GM18508 (cell line): Measurements from ENCODE around the gene RHEX.
"Not testable (repeated sequence)": the region's sequence is repeated elsewhere in the genome, so short reads cannot be mapped to it uniquely, and the experiment has no call there.

Experiments used
- ATAC-seq: cut with Tn5 transposase; IDR thresholded peaks from one replicate; pipeline ENCODE4 v1.9.1; 2021; ENCODE audit warnings: moderate number of reproducible peaks; ENCODE audit not compliant: insufficient read depth, unreplicated experiment

Gene RHEX, protein sequence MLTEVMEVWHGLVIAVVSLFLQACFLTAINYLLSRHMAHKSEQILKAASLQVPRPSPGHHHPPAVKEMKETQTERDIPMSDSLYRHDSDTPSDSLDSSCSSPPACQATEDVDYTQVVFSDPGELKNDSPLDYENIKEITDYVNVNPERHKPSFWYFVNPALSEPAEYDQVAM

DNA sequence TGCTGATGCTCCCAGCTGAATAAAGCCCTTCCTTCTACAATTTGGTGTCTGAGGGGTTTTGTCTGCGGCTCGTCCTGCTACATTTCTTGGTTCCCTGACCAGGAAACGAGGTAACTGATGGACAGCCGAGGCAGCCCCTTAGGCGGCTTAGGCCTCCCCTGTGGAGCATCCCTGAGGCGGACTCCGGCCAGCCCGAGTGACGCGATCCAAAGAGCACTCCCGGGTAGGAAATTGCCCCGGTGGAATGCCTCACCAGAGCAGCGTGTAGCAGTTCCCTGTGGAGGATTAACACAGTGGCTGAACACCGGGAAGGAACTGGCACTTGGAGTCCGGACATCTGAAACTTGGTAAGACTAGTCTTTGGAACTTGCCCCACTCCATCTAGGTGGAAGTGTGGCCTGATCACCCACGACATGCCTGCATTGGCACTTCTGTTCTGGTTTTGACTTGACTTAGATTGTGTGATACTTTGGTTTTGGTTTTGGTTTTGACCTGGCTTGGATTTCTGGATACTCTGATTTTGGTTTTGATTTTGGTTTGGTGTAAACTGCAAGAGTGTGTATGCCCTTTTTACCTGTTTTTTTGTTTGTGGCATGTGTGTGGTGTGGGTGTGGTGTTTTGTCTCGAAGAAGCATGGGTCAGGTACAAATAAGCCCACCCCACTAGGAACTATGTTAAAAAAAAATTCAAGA is at the start of gene RHEX:
TSS of gene RHEX (plus strand) at position 255 of the 692 bp plus-strand sequence. CDS start 44,656 bp downstream, outside the sequence.
- not testable (repeated sequence) for ATAC-seq

DNA sequence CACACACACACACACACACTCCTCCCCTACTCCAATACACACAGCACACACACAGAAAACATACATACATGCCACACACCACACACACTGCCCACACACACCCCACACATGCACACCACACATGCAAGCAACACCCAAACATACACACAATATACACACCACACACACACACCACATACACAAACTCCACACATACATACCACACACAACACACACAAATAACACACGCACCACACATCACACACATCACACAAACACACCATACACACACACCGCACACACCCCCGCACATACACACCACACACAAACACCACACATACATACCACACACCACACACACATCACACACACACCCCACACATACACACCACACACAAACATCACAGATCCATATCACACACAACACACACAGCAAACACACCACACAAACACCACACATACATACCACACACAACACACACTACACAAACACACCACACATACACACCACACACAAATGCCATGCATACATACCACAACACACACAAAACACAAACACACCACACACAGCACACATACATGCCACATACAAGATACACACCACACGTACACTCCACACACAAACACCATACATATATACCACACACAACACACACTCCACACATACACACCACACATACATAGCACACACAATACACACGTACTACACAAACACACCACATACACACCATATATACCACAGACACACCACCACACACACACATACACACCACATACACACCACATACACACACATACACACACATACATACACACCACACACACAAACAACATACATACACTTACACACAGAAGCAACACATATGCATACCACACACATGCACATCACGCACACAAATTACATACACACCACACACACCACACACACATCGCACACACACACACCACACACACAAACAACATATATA is 48.8 kb upstream of the RHEX start:
- ATAC-seq: no peak

DNA sequence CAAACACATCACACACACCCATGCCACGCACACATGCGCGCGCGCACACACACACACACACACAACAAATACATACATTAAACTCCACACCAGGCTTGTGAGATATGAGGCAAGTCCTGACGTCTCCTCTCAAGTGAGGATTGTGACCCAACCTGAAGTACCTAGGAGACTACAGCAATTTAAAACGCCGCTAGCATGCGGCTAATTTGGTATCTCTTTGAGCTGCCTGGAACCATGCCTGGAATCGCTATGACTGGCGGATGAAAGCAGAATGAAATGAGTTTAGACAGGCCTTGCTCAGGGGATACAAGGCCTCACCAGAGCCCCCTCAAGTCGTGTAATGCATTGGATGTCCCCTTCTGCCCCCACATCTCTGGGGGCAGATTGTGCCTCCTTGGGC is 48.1 kb upstream of the RHEX start:
- ATAC-seq: no peak

DNA sequence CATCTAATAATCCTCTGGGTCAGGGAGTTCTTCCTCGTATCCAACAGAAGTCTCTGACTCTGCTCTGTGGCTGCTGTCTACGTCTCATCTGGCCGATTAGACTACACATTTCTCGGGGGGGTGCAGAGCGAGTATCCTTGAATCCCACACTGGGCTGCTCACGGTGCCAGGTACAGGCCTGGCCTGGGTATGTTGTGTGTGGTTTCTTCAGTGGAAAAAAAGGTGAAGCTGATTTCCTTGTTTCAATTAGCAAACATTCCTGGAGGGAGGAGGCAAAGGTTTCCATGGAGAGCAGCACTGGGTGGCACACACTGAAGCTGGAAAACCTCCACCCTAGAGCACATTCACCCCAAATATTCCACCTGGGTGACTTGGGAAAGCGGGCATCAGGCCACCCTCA is 47.7 kb upstream of the RHEX start:
- ATAC-seq: no peak

DNA sequence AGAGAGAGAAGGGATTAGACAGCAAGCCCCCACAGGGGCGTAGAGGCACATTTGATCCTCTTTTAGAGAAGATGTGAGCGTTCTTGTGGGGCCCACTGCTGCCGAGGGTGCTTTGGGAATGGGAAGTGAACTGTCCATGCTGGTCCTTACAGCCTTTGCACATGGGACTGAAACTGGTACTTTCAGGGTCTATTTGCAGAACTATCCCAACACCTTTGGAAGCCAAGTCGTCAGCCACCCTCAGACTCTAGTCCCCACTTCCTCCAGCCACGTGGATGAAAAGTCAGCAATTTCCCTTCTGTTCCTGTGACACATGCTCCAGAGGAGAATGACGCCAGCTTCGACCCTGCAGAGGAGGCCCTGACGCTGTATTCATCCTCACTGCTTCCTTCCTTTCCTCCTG is 47.2 kb upstream of the RHEX start:
- no peak for ATAC-seq

DNA sequence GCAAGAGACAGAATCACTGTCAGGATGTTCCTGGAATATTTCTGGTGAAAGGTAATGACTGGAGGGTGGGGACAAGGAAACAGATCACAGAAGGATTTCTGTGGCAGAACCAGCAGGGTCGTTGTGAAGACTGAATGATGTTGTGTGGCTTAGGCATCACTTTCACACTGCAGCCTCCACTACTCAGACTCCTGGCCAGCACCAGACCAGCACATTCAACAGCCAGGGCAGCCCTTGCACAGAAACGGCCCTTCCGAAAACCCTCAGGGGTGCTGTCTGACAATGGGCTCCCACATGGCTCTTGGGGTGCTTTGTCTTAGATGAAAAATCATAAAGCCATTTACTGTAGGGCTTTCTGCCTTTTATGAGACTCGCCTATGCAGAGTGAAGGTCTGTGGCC is 46.0 kb upstream of the RHEX start:
- no peak for ATAC-seq

DNA sequence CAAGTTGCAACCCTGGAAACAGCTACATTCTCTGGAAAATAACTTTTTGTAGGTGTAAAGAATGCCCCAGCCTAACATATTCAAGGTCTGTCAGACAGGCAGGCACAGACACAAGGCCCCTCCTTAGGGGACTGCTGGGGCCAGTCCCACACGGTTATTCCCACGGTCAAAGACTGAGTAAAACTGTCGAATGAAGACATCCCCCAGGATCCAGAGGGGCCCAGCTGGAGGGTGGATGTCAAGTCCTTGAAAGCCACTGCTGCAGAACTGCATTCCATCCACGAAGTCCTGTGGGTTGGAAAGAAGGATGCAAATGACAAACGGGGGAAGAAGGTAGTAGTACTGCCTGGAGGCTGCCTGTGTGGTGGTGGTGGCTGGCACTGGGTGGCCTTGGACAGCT is 42.9 kb upstream of the RHEX start:
- no peak for ATAC-seq

DNA sequence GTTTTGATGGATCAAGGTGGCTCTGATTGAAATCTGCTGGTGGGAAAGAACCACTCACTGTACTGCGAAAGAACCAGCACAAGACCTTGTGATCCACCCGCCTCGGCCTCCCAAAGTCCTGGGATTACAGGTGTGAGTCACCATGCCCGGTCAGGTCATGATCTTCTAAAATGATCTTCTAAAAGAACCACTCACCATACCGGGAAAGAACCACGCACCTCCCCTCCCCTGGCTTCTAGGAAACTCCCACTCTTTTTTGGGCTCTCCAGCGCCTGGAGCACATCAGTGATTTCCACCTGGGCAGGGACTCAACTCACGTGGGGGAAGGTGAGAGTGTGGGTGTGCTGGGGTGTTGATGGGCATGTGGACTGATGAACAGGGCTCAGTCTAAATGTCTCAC is 41.9 kb upstream of the RHEX start:
- ATAC-seq: no peak

DNA sequence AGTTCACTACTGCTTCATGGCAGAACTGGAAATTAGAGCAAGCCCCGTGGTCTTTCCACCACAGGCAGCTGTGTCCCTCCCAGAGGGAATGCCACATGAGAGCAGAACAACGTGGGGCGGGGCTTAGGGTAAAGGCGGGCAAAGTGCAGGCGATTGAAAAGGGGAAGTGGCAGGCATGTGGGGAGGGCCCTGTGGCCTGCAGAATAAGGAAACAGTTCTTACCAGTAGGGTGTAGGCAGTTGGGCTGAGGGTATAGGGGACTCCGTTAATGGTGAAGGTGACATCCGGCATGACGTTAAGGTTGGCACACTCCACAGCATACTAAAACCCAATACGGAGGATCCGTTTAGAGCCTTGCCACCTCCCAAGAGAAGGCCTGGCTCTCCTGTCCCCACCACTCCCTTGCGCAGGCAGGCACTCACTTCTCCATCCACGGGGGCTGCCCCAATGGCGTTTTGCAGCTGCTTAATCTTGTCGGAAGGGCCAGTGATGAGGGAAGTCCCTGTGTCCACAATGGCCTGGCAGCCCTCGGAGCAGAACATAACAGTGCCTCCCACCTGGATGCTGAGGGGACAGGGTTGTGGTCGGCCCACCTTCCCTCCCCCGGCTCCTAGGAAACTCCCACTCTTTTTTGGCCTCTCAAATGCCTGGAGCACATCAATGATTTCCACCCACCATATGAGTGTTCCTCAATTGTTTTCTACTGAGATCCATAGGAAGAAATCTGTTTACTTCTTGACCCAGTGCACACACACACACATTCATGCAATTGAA is 40.7 kb upstream of the RHEX start:
- peak; percentile 87 for ATAC-seq

DNA sequence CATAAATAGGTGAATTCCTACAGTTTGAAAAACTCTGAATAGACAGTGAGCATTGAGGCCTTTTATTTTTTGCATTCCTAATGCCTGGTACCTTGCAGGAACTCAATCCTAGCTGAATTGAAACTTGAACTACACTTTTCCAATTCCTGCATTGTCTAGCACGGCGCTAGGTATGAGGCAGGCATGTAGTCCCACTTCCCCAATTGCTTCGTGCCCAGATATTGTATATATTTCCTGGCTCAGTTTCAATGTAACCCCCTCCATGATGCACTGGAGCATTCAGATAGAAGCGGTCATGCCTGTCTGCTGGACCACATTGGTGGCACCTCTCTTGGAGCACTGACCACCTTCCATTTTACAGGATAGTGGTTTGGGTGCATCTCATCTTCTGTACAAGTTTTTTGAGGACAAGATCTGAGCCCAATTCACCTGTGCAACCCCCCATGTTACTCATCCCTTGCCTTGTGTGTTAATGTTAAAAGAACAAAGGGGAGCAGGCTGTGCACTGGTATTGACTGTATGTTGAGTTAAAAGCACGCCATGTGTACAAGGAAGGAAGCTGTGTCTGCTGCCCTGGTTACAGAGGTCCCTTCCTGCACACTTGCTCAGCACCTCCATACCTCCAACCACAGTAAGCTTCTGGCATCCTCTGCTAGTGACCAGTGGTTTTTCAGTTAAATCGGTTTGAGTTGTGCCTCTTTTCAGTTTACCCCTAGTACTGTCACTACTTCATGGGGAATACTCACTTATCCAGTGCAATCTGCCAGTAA is 39.8 kb upstream of the RHEX start:
- no peak for ATAC-seq

DNA sequence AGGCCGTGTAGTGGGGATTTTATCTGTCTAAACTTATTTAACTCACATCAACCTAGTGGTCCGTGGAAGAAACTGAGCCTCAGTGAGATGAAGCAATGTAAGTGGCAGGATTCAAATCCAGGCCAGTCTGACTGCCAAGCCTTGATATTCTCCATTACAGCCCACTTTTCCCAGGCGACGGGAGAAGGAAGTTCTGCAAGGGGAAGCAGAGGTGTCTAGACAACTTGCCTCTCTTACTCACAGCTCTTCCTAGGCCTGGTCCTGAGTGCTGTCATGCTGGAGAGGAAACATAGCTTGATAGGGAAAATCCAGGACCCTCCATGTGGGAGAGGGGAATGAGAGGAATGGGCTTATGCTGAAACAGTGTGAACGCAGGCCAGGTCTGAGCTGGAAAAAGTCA is 38.4 kb upstream of the RHEX start:
- no peak for ATAC-seq

DNA sequence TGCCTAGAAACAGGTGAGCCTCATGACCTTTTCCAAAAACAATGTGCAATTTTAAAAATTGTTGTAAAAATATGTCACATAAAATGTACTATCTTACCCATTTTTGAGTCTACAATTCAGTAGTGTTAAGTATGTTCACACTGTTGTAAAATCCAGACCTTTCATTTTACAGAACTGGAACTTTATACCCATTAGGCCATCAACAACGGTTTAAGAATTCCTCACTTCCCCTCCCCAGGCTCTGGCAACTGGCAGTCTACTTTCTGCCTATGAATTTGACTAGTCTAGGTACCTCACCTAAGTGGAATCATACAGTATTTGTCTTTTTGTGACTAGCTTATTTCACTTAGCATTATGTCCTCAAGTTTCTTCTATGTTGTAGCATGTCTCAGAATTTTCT is 37.9 kb upstream of the RHEX start:
- no peak for ATAC-seq

DNA sequence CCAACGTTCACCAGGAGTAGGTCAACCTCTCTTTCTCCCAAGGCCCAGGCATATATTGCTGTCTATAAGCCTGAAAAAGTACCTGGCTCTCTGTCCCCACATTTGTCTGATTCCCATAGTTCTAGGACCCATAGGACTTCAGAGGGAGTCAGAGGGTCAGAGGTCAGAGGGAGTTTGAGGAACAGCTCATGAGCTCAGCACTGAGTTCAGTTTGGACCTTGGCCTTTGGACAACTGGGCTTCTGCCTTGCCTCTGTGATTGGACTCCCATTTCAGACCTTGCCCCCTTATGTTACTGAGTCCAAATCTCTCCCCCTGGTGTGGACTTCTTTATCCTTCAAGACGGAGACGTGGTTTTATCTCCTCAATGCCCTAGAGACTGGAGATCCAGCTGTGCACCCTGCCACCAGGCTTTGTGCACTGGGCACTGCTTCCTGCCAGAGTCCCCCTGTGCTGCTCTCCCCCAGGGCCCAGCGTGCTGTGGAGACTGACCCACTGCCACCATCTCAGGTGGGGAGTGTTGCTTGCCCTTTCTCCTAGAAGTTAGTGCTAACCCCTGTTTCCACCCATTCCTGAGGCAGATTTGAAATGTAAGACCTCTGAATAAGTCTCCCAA is 32.5 kb upstream of the RHEX start:
- ATAC-seq: no peak

DNA sequence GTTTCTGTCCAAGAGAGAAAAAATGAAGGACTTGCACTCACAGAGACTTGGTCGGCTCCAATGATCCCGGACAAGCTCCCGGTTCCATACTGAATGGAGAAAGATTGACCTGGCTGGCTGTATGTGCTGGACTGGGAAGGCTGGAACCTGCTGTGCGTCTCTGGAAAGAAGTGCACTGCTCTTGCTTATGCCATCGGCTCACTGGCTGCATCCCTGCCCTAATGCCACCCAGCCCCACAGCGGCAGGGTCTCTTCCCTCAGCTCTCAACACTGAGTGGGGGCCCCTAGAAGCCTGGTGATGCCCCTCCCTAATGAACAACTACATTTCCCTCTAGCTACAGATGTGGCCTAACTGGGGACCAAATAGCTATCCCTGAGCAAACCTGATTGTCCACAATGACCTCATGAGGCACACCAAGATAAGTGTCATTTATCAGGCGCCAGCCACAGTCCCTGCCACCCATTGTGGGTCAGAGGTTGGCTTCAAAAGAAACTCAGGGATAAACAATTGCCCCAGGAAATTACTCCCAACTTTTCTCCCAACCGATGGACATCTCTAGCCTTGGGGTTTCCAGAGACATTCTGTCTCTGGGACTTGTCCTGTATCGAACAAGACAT is 31.9 kb upstream of the RHEX start:
- no peak for ATAC-seq

DNA sequence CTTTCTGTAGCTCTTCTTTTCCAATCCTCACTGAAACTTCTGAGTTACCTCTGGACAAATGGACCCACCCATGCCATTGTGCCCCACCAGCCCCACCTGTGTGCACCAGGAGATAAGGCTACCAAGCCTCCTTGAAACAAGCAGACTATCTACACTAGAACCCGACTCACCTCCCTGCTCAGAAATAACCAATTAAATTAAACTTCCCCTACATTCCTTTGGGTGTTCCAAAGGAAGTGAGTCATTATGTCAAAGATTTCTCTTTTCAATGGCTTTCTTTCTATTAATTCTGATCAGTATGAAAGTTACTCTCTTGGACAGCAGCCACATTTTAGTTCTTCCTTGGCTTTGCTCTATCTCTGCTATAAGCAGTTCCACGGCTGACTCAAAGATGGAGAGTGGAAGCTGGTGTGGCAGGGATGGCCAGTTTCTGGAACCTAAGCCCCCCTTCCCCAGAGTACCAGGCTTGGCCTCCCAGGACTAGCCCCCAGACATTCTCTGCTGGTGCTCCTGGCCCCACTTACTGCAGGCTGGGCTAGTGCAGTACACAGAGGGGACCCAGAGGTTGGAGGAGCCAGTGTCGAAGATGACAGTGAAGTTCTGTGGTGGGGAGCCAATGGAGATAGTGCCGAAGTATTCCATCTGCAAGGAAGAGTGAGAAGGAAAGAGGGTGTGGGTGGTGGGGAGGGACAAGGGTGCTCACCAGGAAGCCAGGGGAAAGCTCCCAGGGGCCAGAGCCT is 31.2 kb upstream of the RHEX start:
- ATAC-seq: no peak

DNA sequence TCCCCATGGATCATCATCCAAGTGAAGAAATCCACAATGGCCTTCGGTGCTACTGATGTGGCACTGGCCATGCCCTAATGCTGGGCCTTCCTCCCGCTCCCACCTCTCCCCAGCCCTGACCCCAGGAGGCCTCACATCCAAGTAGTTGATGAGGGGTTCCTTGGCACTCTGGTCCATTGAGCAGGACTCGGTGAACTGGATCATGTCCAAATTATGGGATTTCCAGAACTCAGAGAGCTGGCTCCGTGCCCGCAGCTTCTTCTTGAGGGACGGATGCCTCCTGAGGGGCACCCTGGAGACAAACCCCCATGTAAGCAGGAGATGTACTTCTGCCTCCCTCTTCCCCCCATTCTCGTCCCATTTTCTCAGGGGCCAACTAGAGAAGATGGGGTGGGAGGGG is 30.2 kb upstream of the RHEX start:
- ATAC-seq: no peak

DNA sequence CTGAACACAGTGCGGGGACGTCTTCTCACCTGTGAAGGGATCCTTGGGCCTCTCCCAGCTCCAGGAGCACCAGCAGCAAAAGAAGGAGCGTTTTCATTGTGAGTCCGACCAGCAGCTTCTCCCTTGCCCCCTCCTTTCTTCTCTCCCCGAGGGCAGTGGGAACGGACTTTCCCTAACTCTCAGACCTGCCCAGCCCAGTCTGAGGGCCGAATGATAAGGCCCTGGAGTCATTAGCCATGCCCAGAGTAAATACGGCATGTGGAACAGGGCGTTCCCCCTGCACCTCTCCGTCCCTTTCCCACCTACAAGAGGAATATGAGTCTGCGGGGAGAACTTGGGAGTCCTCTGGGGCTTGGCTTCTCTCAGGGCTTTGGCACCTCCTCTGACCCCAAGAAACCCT is 29.3 kb upstream of the RHEX start, which contains the start of gene CTSE:
TSS of gene CTSE (minus strand) at position 201 of the 400 bp plus-strand sequence. CDS start at position 97, 104 bp downstream.
- ATAC-seq: no peak

DNA sequence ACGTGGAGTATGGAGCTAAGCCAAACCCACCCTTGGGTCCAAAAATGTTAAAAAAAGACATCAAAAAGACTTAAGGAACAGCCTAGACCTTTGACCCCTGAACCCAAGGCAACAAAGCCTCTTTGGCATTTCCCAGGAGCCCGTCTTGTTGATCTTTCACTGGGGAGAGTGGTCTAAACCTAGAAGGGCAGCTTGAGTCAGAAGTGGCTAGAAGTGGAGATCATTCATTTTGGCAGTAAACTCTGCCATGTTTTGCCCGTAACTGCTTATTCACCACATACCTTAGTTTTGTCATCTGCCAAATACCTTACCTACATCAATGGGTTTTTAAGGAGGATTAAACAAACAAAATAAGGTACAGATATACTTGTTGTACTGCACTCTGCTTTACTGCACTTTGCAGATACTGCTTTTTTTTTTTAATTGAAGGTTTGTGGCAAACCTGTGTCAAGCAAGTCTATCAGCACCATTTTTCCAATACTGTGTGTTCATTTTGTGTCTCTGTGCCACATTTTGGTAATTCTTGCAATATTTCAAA is 27.6 kb upstream of the RHEX start:
- ATAC-seq: no peak
